Nephron progenitor cell (in vitro differentiated cells): ENCODE data around the gene ZNF19.

Experiments
- DNase-seq: peaks from one replicate; pipeline ENCODE4 v3.0.0; 2021
- H3K27ac Mint-ChIP-seq: 2 replicates; pipeline ENCODE4 v1.8.0; 2021; ENCODE audit warnings: mild to moderate bottlenecking, moderate library complexity, mixed read lengths
- H3K27me3 Mint-ChIP-seq: 2 replicates; pipeline ENCODE4 v1.8.0; 2021; ENCODE audit warnings: mild to moderate bottlenecking, low read depth, mixed read lengths; ENCODE audit not compliant: poor library complexity
- H3K36me3 Mint-ChIP-seq: 2 replicates; pipeline ENCODE4 v1.8.0; 2021; ENCODE audit warnings: low read depth, mixed read lengths
- H3K4me1 Mint-ChIP-seq: 2 replicates; pipeline ENCODE4 v1.8.0; 2021; ENCODE audit warnings: mixed read lengths
- H3K4me3 Mint-ChIP-seq: 2 replicates; pipeline ENCODE4 v1.8.0; 2021; ENCODE audit warnings: mild to moderate bottlenecking, moderate library complexity, mixed read lengths
- H3K9me3 Mint-ChIP-seq: 2 replicates; pipeline ENCODE4 v1.8.0; 2021; ENCODE audit warnings: mild to moderate bottlenecking, moderate library complexity, mixed read lengths
- TF ChIP-seq, protein P1 (sequence below): fragments of 200-600 bp; sonication (generic); IDR thresholded peaks from 2 replicates; pipeline ENCODE4 v1.5.0; 2021; ENCODE audit warnings: antibody characterized with exemption

ZNF19 gene

GRCh38 chr16:71431176-71431575 lies 57.9 kb downstream of the ZNF19 start:
- Mint-ChIP-seq H3K4me3 (no peak overlapping the region), H3K4me1 (no peaks in the 10 kb centered on the region), H3K27ac (no peak overlapping the region), H3K36me3 (no peaks in the 10 kb centered on the region), H3K27me3 (peaks cover 62% of the 10 kb centered on the region), H3K9me3 (peaks cover 15% of the 10 kb centered on the region)
- TF ChIP-seq, protein P1, sequence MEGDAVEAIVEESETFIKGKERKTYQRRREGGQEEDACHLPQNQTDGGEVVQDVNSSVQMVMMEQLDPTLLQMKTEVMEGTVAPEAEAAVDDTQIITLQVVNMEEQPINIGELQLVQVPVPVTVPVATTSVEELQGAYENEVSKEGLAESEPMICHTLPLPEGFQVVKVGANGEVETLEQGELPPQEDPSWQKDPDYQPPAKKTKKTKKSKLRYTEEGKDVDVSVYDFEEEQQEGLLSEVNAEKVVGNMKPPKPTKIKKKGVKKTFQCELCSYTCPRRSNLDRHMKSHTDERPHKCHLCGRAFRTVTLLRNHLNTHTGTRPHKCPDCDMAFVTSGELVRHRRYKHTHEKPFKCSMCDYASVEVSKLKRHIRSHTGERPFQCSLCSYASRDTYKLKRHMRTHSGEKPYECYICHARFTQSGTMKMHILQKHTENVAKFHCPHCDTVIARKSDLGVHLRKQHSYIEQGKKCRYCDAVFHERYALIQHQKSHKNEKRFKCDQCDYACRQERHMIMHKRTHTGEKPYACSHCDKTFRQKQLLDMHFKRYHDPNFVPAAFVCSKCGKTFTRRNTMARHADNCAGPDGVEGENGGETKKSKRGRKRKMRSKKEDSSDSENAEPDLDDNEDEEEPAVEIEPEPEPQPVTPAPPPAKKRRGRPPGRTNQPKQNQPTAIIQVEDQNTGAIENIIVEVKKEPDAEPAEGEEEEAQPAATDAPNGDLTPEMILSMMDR, result no peak
- DNase-seq, result no peak

DNA sequence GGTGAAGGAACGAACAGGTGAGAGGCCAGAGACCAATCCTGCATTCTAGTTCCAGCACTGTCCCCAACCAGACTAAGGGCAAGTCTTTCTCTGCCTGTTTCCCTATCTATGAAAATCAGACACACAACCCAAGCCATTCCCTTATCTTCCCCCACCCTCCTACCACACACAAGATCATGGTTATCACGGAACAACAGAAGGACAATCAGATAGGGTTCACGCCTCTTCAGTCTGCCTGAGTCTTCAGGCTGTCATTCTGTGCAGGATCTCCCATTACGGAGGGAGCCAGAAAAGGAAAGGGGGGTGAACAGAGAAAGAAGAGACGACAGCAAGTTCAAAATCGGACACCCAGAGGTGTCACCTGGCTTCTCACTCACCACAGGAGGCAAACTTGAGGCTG lies 58.4 kb downstream of the ZNF19 start:
- DNase-seq, result no peak
- Mint-ChIP-seq H3K27ac (no peak overlapping the region), H3K9me3 (peaks cover 15% of the 10 kb centered on the region), H3K4me1 (no peaks in the 10 kb centered on the region), H3K27me3 (peaks cover 63% of the 10 kb centered on the region), H3K4me3 (no peak overlapping the region), H3K36me3 (no peaks in the 10 kb centered on the region)
- TF ChIP-seq, protein P1, result no peak

DNA sequence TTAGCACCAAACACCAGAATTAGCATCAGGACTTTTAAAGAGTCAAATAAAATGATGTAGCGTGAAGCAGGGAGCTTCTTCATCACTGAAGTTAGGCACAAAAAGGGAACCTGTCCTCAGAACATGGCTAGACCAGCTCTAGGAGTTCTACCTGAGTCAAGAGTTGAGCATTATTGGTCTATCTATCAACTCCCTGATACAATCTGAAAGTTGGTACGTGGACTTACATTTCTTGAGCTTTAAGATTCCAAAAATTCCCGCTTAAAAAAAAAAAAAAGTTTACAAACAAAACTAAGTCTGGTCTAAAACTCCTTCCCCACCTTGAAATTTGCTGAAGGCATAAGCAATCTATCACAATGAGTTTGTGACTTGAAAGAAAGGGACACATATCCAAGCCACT lies 59.5 kb downstream of the ZNF19 start:
- DNase-seq, result no peak
- H3K36me3 Mint-ChIP-seq, result no peaks in the 10 kb centered on the region
- H3K27ac Mint-ChIP-seq, result no peak overlapping the region
- peaks cover 72% of the 10 kb centered on the region for H3K27me3 Mint-ChIP-seq
- TF ChIP-seq, protein P1, result no peak
- H3K9me3 Mint-ChIP-seq, result peaks cover 15% of the 10 kb centered on the region
- H3K4me3 Mint-ChIP-seq, result no peak overlapping the region
- no peaks in the 10 kb centered on the region for H3K4me1 Mint-ChIP-seq

GRCh38 chr16:71428883-71429282 lies 60.2 kb downstream of the ZNF19 start:
- DNase-seq, result no peak
- no peaks in the 10 kb centered on the region for H3K4me1 Mint-ChIP-seq
- H3K9me3 Mint-ChIP-seq, result peaks cover 15% of the 10 kb centered on the region
- H3K4me3 Mint-ChIP-seq, result no peak overlapping the region
- no peak overlapping the region for H3K27ac Mint-ChIP-seq
- no peaks in the 10 kb centered on the region for H3K36me3 Mint-ChIP-seq
- peaks cover 73% of the 10 kb centered on the region for H3K27me3 Mint-ChIP-seq
- TF ChIP-seq, protein P1, result no peak

GRCh38 chr16:71428385-71428784 lies 60.7 kb downstream of the ZNF19 start:
- no peak for DNase-seq

More at GRCh38 chr16:71428385-71428784, 60.7 kb downstream of the ZNF19 start:
- no peaks in the 10 kb centered on the region for H3K36me3 Mint-ChIP-seq
- H3K27me3 Mint-ChIP-seq, result peaks cover 74% of the 10 kb centered on the region
- no peak overlapping the region for H3K4me3 Mint-ChIP-seq
- no peak overlapping the region for H3K27ac Mint-ChIP-seq
- no peaks in the 10 kb centered on the region for H3K4me1 Mint-ChIP-seq
- peaks cover 15% of the 10 kb centered on the region for H3K9me3 Mint-ChIP-seq
- TF ChIP-seq, protein P1, result no peak
